ENCODE data around the gene PCSK4.

Gene PCSK4

DNA sequence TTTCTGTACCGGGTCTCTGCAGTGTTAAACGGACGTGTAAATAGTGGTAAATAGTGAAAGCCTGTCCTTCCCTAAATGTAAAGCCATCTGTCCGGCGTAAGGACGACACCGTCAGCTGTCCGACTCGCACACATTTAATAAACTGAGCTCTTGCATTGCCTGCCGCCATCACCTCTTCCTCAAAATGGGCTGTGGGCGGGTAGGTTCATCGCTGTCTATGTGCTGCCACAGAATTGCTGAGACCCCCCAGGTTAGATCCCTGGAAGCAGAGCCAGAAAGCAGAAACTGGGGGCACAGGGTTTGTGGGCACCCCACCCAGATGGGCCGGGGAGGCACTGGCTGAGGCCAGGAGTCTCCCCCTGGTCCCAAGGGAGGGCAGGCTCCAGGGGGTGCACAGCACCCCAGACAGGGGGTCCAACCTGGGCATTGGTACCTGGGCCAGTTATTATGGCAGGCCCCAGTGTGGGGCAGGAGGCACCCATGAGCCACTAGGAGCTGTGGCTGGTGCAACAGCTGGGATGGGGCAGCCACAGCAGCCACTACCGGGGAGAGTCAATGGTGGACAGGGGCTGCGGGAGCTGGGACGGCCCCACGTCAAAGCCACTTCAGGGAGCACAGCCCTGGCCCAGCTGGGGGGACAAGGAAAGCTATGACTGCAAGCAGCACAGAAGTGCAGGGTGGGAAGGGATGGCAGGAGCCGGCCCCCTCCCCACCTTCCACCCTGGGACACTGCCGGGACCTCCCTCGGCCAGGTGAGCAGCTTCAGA, 16.9 kb downstream of the PCSK4 start:
- no peak for DNase-seq (ENCODE audit: extremely low read depth, low read depth)
- no peak for TF ChIP-seq CTCF (IDR thresholded peaks at IDR 0.05; ENCODE audit: low read depth, low read length)

- DNase-seq (ENCODE audit: extremely low read depth, low read depth): no peak
- no peak for TF ChIP-seq CTCF (IDR thresholded peaks at IDR 0.05; ENCODE audit: low read depth, low read length)
Measured at GRCh38 chr19:1472231-1473084, 17.7 kb downstream of the PCSK4 start.

GRCh38 chr19:1471515-1472160, 18.5 kb downstream of the PCSK4 start:
- DNase-seq (ENCODE audit: extremely low read depth, low read depth): no peak

GRCh38 chr19:1471010-1471514, 19.1 kb downstream of the PCSK4 start:
- TF ChIP-seq CTCF (IDR thresholded peaks at IDR 0.05; ENCODE audit: low read depth, low read length): no peak
- no peak for DNase-seq (ENCODE audit: extremely low read depth, low read depth)

More at GRCh38 chr19:1471515-1472160, 18.5 kb downstream of the PCSK4 start:
- TF ChIP-seq CTCF (IDR thresholded peaks at IDR 0.05; ENCODE audit: low read depth, low read length): peak; percentile 6

- TF ChIP-seq CTCF (IDR thresholded peaks at IDR 0.05; ENCODE audit: low read depth, low read length): no peak
- DNase-seq (ENCODE audit: extremely low read depth, low read depth): no peak
Measured at GRCh38 chr19:1470305-1471009, 19.7 kb downstream of the PCSK4 start.

GRCh38 chr19:1470055-1470304, 20.2 kb downstream of the PCSK4 start:
- no peak for TF ChIP-seq CTCF (IDR thresholded peaks at IDR 0.05; ENCODE audit: low read depth, low read length)
- DNase-seq (ENCODE audit: extremely low read depth, low read depth): no peak
